Hippocampal formation (tissue), 2 donors: ENCODE measurements around the gene MUTYH.
"Not testable (repeated sequence)": the region's sequence is repeated elsewhere in the genome, so short reads cannot be mapped to it uniquely, and the experiment has no call there.

Source experiments
- DNase-seq, 2 donors: peaks; one replicate each; lab custom pipeline; 2025; lab: John Stamatoyannopoulos, UW

The MUTYH gene

GRCh38 chr1:45339789-45340558 is at the start of gene MUTYH, which contains the start of gene TOE1:
Gene MUTYH, minus strand, starts transcription at chr1:45340440. Its CDS starts 5,935 bp downstream, at chr1:45334505.
Gene TOE1, plus strand, starts transcription at chr1:45340170. Its CDS starts 83 bp downstream, at chr1:45340253.
- peak; percentile 83 to 91 for DNase-seq

GRCh38 chr1:45386219-45386618 is 46.0 kb upstream of the MUTYH start:
- no peak for DNase-seq

- DNase-seq: no peak
These were observed 45.1 kb upstream of the MUTYH start for GRCh38 chr1:45385302-45385701.

DNA sequence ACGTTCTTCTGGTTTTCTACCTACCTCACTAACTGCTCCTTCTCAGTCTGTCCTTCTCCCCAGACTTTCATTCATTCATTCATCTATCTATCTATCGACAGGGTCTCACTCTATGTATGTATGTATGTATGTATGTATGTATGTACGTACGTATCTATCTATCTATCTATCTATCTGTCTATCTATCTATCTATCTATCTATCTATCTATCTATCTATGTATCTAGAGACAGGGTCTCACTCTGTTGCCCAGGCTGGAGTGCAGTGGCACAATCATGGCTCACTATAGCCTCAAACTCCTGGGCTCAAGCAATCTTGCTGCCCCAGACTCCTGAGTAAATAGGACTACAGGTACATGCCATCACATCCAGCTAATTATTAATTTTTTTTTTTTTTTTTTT is 44.0 kb upstream of the MUTYH start:
- not testable (repeated sequence) for DNase-seq

- DNase-seq: no peak
These were observed 43.0 kb upstream of the MUTYH start for GRCh38 chr1:45383191-45383590.

GRCh38 chr1:45381243-45381642 is 41.0 kb upstream of the MUTYH start:
- no peak for DNase-seq

DNA sequence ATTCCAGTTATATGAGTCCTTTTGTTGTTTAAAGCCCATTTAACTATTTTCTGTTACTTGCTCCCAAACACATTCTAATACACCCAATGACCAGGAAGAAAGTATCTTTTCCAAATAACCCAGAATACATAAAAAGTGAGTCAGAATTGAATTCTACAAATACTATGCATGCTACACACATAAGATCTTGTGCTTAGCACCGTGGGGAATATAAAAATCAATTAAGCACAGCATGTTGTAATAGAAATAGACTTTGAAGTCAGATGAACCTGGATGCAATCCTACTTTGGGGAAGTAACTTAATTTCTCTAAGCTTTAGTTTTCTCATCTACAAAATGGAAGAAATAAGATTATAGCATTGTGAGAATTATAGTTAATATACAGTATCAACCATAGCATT is 40.5 kb upstream of the MUTYH start:
- no peak for DNase-seq

GRCh38 chr1:45380125-45380524 is 39.9 kb upstream of the MUTYH start:
- DNase-seq: no peak

- no peak for DNase-seq
These were observed 39.3 kb upstream of the MUTYH start for GRCh38 chr1:45379524-45379923.

- DNase-seq: no peak
These were observed 37.9 kb upstream of the MUTYH start for GRCh38 chr1:45378184-45378583.

DNA sequence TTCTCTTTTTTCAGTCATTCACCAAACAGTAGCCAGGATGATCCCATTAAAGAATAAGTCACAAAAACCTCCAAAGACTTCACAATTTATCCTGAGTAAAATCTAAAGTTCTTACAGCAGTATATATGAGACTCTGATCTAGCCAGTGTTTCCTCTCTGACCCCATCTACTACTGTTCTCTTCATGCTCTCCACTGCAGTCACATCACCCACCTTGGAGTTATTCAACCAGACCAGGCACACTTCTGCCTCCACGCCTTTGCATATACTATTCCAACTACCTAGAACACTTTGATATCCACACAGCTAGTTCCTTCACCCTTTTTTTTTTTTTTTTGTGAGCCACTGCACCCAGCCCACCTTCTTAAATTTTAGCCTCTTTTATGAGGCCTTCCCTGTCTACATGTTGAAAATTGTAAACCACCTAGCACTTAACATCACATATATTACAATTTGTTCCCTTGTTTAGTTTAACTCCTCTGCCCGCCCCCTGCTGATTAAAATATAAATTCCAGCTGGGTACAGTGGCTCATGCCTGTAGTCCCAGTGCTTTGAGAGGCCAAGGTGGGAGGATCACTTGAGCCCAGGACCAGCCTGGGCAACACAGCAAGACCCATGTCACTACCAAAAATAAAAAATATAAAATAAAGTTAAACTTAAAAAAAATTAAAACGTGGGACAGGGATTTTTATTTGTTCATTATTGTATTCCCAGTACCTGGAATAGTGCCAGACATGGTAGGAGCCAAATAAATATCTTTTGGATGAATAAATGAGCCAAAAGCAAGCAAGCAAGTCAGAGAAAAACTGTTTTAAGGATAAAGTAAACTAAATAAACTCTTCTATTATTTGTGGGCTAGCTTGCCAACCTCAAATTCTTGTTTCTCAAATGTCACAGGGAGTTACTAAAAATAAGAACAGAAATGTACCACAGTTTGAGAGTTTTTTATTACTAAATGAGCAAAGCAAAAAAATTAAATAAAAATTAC is 35.2 kb upstream of the MUTYH start:
- DNase-seq: no peak

- DNase-seq: no peak
These were observed 33.3 kb upstream of the MUTYH start for GRCh38 chr1:45373573-45373972.

DNA sequence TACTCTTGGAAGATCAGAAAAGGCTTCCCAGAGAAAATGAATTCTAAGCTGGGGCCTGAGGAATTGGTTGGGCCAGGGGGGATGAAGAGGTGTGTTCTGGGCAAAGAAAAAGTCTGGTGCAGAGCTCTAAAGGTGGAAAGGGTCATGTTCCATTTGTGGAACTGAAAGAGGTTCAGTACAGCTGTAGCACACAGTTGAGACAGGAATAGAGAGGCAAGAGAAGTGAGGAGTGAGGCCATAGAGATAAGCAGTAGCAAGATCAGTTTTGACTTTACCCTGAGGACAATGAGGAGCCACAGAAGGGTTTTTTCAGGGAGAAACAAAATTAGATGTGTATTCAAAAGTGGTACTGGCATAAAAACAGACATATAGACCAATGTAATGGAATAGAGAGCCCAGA is 30.3 kb upstream of the MUTYH start:
- no peak for DNase-seq

- peak; percentile 19 to 32 for DNase-seq
These were observed 24.8 kb upstream of the MUTYH start for GRCh38 chr1:45365051-45365450.

DNA sequence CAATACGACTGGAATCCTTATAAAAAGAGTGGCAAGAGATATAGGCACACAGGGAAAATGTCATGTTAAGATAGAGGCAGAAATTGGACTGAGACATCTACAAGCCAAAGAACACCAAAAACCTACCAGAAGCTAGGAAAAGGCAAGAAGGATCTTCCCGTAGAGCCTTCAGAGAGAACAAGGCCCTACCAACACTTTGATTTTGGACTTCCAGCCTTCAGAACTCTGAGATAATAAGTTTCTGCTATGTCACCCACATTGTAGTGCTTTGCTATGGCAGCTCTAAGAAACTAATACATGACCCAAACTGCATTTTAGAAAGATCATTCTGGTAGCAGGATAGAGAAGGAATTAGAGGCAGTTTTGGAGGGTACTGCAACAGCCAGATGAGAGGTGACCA is 24.1 kb upstream of the MUTYH start:
- DNase-seq: no peak

DNA sequence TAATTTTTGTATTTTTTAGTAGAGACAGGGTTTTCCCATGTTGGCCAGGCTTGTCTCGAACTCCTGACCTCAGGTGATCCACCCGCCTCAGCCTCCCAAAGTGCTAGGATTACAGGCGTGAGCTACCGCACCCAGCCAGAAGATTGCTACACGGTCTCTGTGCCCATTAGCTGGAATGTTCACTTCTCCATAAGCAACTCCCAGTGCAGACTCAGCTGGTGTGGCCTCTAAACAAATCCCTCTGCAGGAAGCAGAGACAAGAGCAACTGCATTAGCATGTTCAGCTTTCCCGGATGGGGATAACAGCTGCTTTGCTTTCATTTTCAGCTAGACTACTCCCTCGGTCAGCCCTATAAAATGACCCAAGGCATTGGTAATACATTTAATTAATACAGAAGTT is 20.7 kb upstream of the MUTYH start:
- peak in 1 of 2 donors; percentile 36 for DNase-seq

GRCh38 chr1:45359882-45360513 is 19.8 kb upstream of the MUTYH start:
- peak; percentile 47 to 86 for DNase-seq

- no peak for DNase-seq
These were observed 15.9 kb upstream of the MUTYH start for GRCh38 chr1:45356186-45356585.

- DNase-seq: no peak
These were observed 15.4 kb upstream of the MUTYH start for GRCh38 chr1:45355683-45356082.

DNA sequence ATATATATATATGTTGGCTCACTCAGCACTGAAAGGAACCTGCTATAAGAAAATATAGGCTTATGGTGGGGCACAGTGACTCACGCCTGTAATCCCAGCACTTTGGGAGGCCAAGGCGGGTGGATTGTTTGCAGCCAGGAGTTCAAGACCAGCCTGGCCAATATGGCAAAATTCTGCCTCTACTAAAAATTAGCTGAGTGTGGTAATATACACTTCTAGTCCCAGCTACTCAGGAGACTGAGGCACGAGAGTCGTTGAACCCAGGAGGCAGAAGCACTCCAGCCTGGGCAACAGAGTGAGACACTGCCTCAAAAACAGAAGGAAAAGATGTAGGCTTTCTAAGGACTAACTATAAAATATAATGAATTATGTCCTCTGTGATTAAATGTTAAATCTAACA is 14.6 kb upstream of the MUTYH start:
- no peak for DNase-seq

- DNase-seq: peak in 1 of 2 donors; percentile 11
These were observed 13.4 kb upstream of the MUTYH start for GRCh38 chr1:45353685-45354084.

GRCh38 chr1:45351508-45351907 is 11.3 kb upstream of the MUTYH start:
- DNase-seq: no peak
